Glutamatergic neuron (in vitro differentiated cells): ENCODE measurements around the gene FLVCR2. TPM values are rescaled to one million over a fixed set of nuclear protein-coding genes. Genes with fewer than 3 reads are reported as not detected.

Source experiments
- DNase-seq: peaks from one replicate; pipeline ENCODE4 v3.0.0; 2022
- H3K27ac Mint-ChIP-seq: one replicate; pipeline ENCODE4 v1.8.0; 2020; ENCODE audit warnings: mild to moderate bottlenecking, mixed read lengths, inconsistent platforms; ENCODE audit not compliant: unreplicated experiment
- H3K27me3 Mint-ChIP-seq: one replicate; pipeline ENCODE4 v1.8.0; 2020; ENCODE audit warnings: mild to moderate bottlenecking, moderate library complexity, mixed read lengths, inconsistent platforms; ENCODE audit not compliant: unreplicated experiment
- H3K36me3 Mint-ChIP-seq: one replicate; pipeline ENCODE4 v1.8.0; 2020; ENCODE audit warnings: mild to moderate bottlenecking, mixed read lengths, inconsistent platforms; ENCODE audit not compliant: unreplicated experiment
- H3K4me1 Mint-ChIP-seq: one replicate; pipeline ENCODE4 v1.8.0; 2020; ENCODE audit warnings: mild to moderate bottlenecking, low read depth, mixed read lengths, inconsistent platforms; ENCODE audit not compliant: unreplicated experiment
- H3K4me3 Mint-ChIP-seq: one replicate; pipeline ENCODE4 v1.8.0; 2020; ENCODE audit warnings: mild to moderate bottlenecking, mixed read lengths, inconsistent platforms; ENCODE audit not compliant: unreplicated experiment
- H3K9me3 Mint-ChIP-seq: one replicate; pipeline ENCODE4 v1.8.0; 2020; ENCODE audit warnings: mild to moderate bottlenecking, moderate library complexity, mixed read lengths, inconsistent platforms; ENCODE audit not compliant: unreplicated experiment
- CTCF ChIP-seq: fragments of 200-600 bp; sonication (generic); IDR thresholded peaks from one replicate; pipeline ENCODE4 v1.5.0; 2021; ENCODE audit not compliant: partially characterized antibody, unreplicated experiment
- total RNA-seq: library from RNA; stranded (reverse); fragmentation: NEBNext Ultra II Directional; extraction: Animal tissue kit (Norgen Biotek cat#: 25700); gene quantifications from one replicate; pipeline ENCODE4 v1.2.1, GENCODE V29; 2021; ENCODE audit not compliant: unreplicated experiment

The FLVCR2 gene
- total RNA-seq, 1 donor from 2014 or later: not detected

GRCh38 chr14:75587388-75587787 is 9.0 kb downstream of the FLVCR2 start:
- Mint-ChIP-seq H3K4me3 (no peak overlapping the region), H3K27ac (no peak overlapping the region), H3K27me3 (peaks cover 2% of the 10 kb centered on the region), H3K36me3 (peaks cover 5% of the 10 kb centered on the region), H3K9me3 (peaks cover 1% of the 10 kb centered on the region), H3K4me1 (no peaks in the 10 kb centered on the region)
- DNase-seq: no peak
- no peak for TF ChIP-seq CTCF

GRCh38 chr14:75589931-75590330 is 11.5 kb downstream of the FLVCR2 start:
- Mint-ChIP-seq H3K27ac (no peak overlapping the region), H3K9me3 (peaks cover 7% of the 10 kb centered on the region), H3K36me3 (peaks cover 14% of the 10 kb centered on the region), H3K27me3 (peaks cover 2% of the 10 kb centered on the region), H3K4me3 (no peak overlapping the region), H3K4me1 (no peaks in the 10 kb centered on the region)
- DNase-seq: no peak
- TF ChIP-seq CTCF: no peak

GRCh38 chr14:75591331-75591946 is 13.0 kb downstream of the FLVCR2 start:
- H3K4me1 Mint-ChIP-seq: no peaks in the 10 kb centered on the region
- peaks cover 2% of the 10 kb centered on the region for H3K27me3 Mint-ChIP-seq
- peaks cover 14% of the 10 kb centered on the region for H3K36me3 Mint-ChIP-seq
- H3K27ac Mint-ChIP-seq: no peak overlapping the region
- no peak for DNase-seq
- peaks cover 5% of the 10 kb centered on the region for H3K9me3 Mint-ChIP-seq
- no peak overlapping the region for H3K4me3 Mint-ChIP-seq
- TF ChIP-seq CTCF: no peak

- DNase-seq: no peak
- H3K4me1 Mint-ChIP-seq: no peaks in the 10 kb centered on the region
- peaks cover 14% of the 10 kb centered on the region for H3K36me3 Mint-ChIP-seq
- peaks cover 5% of the 10 kb centered on the region for H3K9me3 Mint-ChIP-seq
- no peak overlapping the region for H3K27ac Mint-ChIP-seq
- peaks cover 2% of the 10 kb centered on the region for H3K27me3 Mint-ChIP-seq
- TF ChIP-seq CTCF: no peak
- H3K4me3 Mint-ChIP-seq: no peak overlapping the region
These were observed 13.7 kb downstream of the FLVCR2 start for GRCh38 chr14:75591987-75592575.

GRCh38 chr14:75595226-75595625 is 16.8 kb downstream of the FLVCR2 start:
- H3K27ac Mint-ChIP-seq: no peak overlapping the region
- peaks cover 8% of the 10 kb centered on the region for H3K9me3 Mint-ChIP-seq
- no peak overlapping the region for H3K4me3 Mint-ChIP-seq
- no peak for TF ChIP-seq CTCF
- no peaks in the 10 kb centered on the region for H3K27me3 Mint-ChIP-seq
- peaks cover 14% of the 10 kb centered on the region for H3K36me3 Mint-ChIP-seq
- DNase-seq: no peak
- H3K4me1 Mint-ChIP-seq: no peaks in the 10 kb centered on the region
